Erythroblast (primary cell): ENCODE measurements around the gene DRC1.
"Not testable (repeated sequence)": the region's sequence is repeated elsewhere in the genome, so short reads cannot be mapped to it uniquely, and the experiment has no call there.

ENCODE experiments used
- GATA1 ChIP-seq: IDR thresholded peaks from 2 replicates; pipeline ENCODE4 v1.6.1; 2011; ENCODE audit warnings: low read depth, mild to moderate bottlenecking, control low read depth, low read length, moderate library complexity
- POLR2A ChIP-seq: IDR thresholded peaks from 2 replicates; pipeline ENCODE4 v1.6.1; 2011; ENCODE audit warnings: mild to moderate bottlenecking, low read length

GRCh38 chr2:26468544-26468943 lies 66.8 kb downstream of the DRC1 start:
- not testable (repeated sequence) for TF ChIP-seq POLR2A, GATA1
